ENCODE measurements around the gene TRIM15. TPM values are rescaled to one million over a fixed set of nuclear protein-coding genes. Genes with fewer than 3 reads are reported as not detected.

Gene TRIM15
- total RNA-seq, 1 experiment from 2014 or later = 6.5 TPM

GRCh38 chr6:30144811-30145210 is 18.5 kb upstream of the TRIM15 start:
- H2AFZ ChIP-seq (ENCODE audit: low read depth, low read length, poor library complexity, severe bottlenecking) = no peak overlapping the region
- DNase-seq (ENCODE audit: low read depth, low spot score) (no peak), ATAC-seq (no peak)
- no peak overlapping the region for H3K27ac ChIP-seq (ENCODE audit: low read depth, low read length)
- ChIA-PET CTCF (interaction anchor here (0.8 kb wide), 1 partner anchor 14 kb away, joined by 4 read pairs; no protein-coding TSS in a partner anchor), POLR2A (no interaction called here), RAD21 (ENCODE audit: low non-redundant PET in 1 of 2, low total read pairs in 2 of 2, uncharacterized antibody in 2 of 2, unreplicated experiment in 2 of 2) (no interaction called here)
- BruUV-seq (replicated peaks) = no TSS peak
- H3K4me2 ChIP-seq (ENCODE audit: low read length) = no peak overlapping the region
- TF ChIP-seq ZBTB33 (IDR thresholded peaks at IDR 0.05; ENCODE audit: extremely low read depth, insufficient replicate concordance, low read length) (no peak), SIN3A (IDR thresholded peaks at IDR 0.05; ENCODE audit: low read depth) (no peak), POLR2A (IDR thresholded peaks at IDR 0.05; ENCODE audit: borderline replicate concordance, extremely low read depth, insufficient read depth, insufficient read length) (no peak), POLR2AphosphoS5 (IDR thresholded peaks at IDR 0.05; ENCODE audit: low read depth, low read length) (no peak), ELF1 (IDR thresholded peaks at IDR 0.05; ENCODE audit: borderline replicate concordance, low read depth) (no peak)
- no peaks in the 10 kb centered on the region for H3K4me1 ChIP-seq (ENCODE audit: control insufficient read depth in 1 of 2, insufficient read depth in 2 of 2, low read length in 2 of 2)
- no peaks in the 10 kb centered on the region for H4K20me1 ChIP-seq (ENCODE audit: insufficient read depth)
- no peaks in the 10 kb centered on the region for H3K79me2 ChIP-seq (ENCODE audit: insufficient read depth, low read length)
- no peaks in the 10 kb centered on the region for H3K9me2 ChIP-seq (ENCODE audit: insufficient read depth)
- H3K27me3 ChIP-seq (ENCODE audit: insufficient read depth, low read length) = no peaks in the 10 kb centered on the region
- H3K9ac ChIP-seq (ENCODE audit: low read length) = no peak overlapping the region
- intact Hi-C loops (cut with micrococcal nuclease) = no loop called here
- no peaks in the 10 kb centered on the region for H3K36me3 ChIP-seq (ENCODE audit: control insufficient read depth in 1 of 2, insufficient read depth in 2 of 2, low read length in 2 of 2)
- no peaks in the 10 kb centered on the region for H3K9me3 ChIP-seq (ENCODE audit: control insufficient read depth in 1 of 2, insufficient read depth in 1 of 2, low read depth in 1 of 2, low read length in 2 of 2)
- H3K4me3 ChIP-seq (replicated peaks in 1 of 2; ENCODE audit: low read depth in 1 of 2, low read length in 2 of 2) = no peak overlapping the region

- Histone ChIP-seq H4K20me1 (ENCODE audit: insufficient read depth) (no peaks in the 10 kb centered on the region), H3K9me3 (ENCODE audit: control insufficient read depth in 1 of 2, insufficient read depth in 1 of 2, low read depth in 1 of 2, low read length in 2 of 2) (no peaks in the 10 kb centered on the region), H3K4me3 (replicated peaks in 1 of 2; ENCODE audit: low read depth in 1 of 2, low read length in 2 of 2) (no peak overlapping the region), H3K9ac (ENCODE audit: low read length) (no peak overlapping the region), H2AFZ (ENCODE audit: low read depth, low read length, poor library complexity, severe bottlenecking) (no peak overlapping the region), H3K27ac (ENCODE audit: low read depth, low read length) (no peak overlapping the region), H3K4me2 (ENCODE audit: low read length) (no peak overlapping the region), H3K36me3 (ENCODE audit: control insufficient read depth in 1 of 2, insufficient read depth in 2 of 2, low read length in 2 of 2) (no peaks in the 10 kb centered on the region), H3K4me1 (ENCODE audit: control insufficient read depth in 1 of 2, insufficient read depth in 2 of 2, low read length in 2 of 2) (no peaks in the 10 kb centered on the region), H3K79me2 (ENCODE audit: insufficient read depth, low read length) (no peaks in the 10 kb centered on the region), H3K9me2 (ENCODE audit: insufficient read depth) (no peaks in the 10 kb centered on the region), H3K27me3 (ENCODE audit: insufficient read depth, low read length) (no peaks in the 10 kb centered on the region)
- POLR2A ChIA-PET = no interaction called here
- CTCF ChIA-PET = interaction anchor here (0.8 kb wide), 1 partner anchor 15 kb away, joined by 4 read pairs; no protein-coding TSS in a partner anchor
- no TSS peak for BruUV-seq (replicated peaks)
- DNase-seq (ENCODE audit: low read depth, low spot score) (no peak), ATAC-seq (no peak)
- RAD21 ChIA-PET (ENCODE audit: low non-redundant PET in 1 of 2, low total read pairs in 2 of 2, uncharacterized antibody in 2 of 2, unreplicated experiment in 2 of 2) = no interaction called here
- intact Hi-C loops (cut with micrococcal nuclease) = no loop called here
- TF ChIP-seq CEBPB (IDR thresholded peaks at IDR 0.05; ENCODE audit: low read depth) = no peak
- TF ChIP-seq ZNF274 (IDR thresholded peaks at IDR 0.05; ENCODE audit: low read depth, low read length) = no peak
- no peak for TF ChIP-seq FOSL1 (IDR thresholded peaks at IDR 0.05; ENCODE audit: low read depth)
- no peak for TF ChIP-seq SIN3A (IDR thresholded peaks at IDR 0.05; ENCODE audit: low read depth)
- no peak for TF ChIP-seq REST (IDR thresholded peaks at IDR 0.05; ENCODE audit: low read depth)
- no peak for TF ChIP-seq ELF1 (IDR thresholded peaks at IDR 0.05; ENCODE audit: borderline replicate concordance, low read depth)
- TF ChIP-seq TCF7L2 (IDR thresholded peaks at IDR 0.05; ENCODE audit: borderline replicate concordance, extremely low read depth, insufficient read depth, insufficient read length) = no peak
- TF ChIP-seq SP1 (IDR thresholded peaks at IDR 0.05; ENCODE audit: low read depth) = no peak
- no peak for TF ChIP-seq EZH2phosphoT487 (IDR thresholded peaks at IDR 0.05; ENCODE audit: borderline replicate concordance)
These were observed 17.5 kb upstream of the TRIM15 start for GRCh38 chr6:30145818-30146217.

Measured in HCT116 (cell line).